Measurements from ENCODE around the gene BTBD19.
"Not testable (repeated sequence)": the region's sequence is repeated elsewhere in the genome, so short reads cannot be mapped to it uniquely, and the experiment has no call there.

Gene BTBD19

DNA sequence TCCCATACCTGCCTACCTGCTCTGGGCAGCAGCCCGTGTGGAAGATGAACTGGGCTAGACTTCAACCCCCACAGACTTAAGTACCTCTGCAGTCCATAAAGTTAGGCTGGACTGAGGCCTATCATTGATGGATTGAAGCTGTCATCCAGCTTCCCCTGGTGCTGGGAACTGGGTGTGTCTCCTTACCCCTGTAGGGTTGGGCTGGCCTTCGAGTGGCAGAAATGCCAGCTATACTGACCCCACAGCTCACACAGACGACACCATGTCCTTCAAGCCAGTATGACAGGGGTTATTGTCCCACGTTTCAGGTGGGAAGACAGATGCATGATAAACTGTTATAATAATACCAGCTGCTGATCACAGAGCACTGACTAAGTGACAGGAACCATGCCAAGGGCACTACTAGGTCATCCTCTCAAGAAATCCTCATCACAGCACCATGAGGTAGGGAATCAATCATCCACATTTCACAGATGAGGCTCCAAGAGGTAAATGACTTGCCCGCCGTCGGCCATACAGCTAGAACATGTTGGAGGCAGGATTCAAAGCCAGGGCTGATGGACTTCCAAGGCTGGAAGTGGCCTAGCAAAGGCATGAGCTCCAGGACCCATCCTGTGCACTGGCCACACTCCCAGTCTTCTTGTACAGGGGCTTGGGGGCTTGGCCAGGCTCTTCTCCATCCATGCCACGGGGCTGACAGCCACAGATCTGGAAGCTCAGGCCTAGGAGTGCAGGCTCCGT, 20.0 kb upstream of the BTBD19 start, which contains the start of gene BEST4:
Gene BEST4, minus strand, starts transcription at position 51 of the 741 bp plus-strand sequence. CDS start 465 bp downstream, outside the sequence.
- no peak for DNase-seq

DNA sequence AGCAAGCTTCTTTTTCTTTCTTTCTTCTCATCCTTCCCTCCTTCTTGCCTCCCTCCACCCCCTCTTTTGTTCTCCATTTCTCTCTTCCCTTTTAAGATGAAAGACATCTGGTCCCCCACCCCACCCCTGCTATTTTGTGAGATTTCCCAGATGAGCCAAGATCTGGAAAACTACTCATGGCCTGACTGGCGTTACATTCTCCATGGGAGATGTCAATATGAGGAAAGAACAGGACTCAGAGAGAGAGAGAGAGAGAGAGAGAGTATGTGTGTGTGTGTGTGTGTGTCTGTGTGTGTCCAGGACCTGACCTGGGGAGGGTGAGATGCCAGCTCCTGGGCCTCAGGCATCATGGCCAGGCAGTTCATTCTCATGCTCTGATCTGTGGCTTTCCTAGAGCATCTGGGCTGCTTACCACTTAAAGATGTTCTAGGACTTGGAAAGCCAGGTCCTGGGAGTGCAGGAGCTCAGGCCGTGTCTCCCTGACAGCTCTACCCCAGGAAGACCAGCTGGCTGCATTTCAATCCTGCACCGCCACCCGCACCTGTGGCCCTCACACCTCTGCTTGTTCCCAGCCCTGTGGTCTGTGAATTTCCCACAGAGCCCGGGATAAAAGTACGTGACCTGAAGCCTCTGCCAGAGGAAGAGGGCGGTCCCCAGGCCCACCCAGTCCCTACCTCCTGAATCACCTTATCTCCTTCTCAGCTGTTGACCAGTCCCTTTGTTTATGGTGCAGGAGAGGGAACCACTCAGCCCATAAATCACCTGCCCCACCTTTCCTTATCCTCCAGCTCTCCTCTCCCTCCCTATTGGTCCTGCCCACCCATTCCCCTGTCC, 17.1 kb upstream of the BTBD19 start:
- DNase-seq = no peak

DNA sequence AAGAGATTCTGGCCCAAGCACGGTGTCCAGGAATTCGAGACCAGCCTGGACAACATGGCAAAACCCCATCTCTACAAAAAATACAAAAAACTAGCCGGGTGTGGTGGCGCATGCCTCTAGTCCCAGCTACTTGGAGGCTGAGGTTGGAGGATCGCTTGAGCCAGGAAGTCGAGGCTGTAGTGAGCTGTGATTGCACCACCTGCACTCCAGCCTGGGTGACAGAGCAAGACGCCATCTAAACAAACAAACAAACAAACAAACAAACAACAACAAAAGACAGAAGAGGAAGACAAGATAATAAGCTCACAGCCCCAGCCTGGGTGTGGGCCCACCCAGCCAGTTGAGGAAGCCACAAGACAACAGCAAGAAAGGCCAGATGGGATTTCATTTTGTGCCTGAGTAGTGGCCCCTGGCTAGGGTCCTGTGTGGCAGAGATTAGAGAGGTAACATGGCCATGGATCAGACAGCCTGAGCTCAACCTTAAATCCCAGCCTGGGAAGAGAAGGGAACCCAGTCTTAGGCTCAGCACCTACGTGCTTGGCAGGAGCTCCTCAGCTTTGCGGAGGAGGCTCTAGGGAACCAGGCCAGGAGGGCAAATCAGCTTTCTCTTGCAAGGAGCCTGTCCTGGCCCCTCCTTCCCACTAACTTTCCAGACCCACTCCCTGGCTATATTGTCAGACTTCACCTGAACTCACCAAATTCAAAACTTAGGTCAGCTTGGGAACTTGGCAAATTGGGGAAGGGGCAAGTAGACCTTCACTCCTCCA, 15.4 kb upstream of the BTBD19 start:
- no peak for DNase-seq

DNA sequence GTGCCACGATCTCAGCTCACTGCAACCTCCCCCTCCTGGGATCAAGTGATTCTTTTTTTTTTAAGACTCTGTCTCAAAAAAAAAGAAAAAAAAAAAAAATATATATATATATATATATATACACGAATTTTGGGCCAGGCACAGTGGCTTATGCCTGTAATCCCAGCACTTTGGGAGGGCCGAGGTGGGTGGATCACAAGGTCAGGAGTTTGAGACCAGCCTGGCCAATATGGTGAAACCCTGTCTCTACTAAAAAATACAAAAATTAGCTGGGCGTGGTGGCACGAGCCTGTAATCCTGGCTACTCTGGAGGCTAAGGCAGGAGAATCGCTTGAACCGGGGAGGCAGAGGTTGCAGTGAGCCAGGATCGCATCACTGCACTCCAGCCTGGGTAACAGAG, 10.4 kb upstream of the BTBD19 start:
- DNase-seq = not testable (repeated sequence)

DNA sequence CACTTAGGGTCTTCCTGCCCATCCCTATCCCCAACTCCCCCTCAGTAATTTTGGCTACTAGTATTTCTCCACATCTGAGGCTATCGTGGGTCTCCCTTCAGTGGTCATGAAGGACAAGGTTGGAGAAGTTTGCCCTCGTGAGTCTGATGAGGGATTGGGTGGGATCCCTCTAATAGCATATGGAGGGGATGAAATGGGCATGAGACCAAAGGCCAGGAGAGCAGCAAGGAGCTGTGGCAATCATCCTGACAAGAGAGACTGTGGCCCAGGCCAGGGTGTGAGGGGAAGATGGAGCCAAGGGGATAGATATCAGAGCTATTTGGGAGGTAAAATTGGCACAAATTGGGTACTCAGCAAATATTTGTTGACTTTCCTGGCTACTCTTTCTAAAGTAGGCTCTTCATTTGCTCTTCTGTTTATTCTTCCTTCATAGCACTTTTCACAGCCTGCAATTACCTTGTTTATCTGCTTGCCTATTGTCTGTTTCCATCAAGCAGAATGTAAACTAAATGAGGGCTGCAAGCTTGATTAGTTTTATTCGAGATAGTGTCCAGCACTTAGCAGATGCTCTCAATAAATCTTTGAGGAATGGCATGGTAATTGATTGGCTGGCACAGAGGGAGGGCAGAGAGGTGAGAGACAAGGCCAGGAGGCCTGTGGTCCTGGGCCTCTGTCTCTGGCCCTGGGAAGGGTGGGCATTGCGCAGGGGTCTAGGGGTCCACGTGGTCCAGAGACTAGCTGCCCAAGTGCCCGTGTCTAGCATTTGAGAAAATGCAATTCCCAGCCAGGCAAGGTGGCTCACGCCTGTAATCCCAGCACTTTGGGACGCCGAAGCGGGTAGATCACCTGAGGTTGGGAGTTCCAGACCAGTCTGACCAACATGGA, 9.6 kb upstream of the BTBD19 start:
- DNase-seq = no peak

DNA sequence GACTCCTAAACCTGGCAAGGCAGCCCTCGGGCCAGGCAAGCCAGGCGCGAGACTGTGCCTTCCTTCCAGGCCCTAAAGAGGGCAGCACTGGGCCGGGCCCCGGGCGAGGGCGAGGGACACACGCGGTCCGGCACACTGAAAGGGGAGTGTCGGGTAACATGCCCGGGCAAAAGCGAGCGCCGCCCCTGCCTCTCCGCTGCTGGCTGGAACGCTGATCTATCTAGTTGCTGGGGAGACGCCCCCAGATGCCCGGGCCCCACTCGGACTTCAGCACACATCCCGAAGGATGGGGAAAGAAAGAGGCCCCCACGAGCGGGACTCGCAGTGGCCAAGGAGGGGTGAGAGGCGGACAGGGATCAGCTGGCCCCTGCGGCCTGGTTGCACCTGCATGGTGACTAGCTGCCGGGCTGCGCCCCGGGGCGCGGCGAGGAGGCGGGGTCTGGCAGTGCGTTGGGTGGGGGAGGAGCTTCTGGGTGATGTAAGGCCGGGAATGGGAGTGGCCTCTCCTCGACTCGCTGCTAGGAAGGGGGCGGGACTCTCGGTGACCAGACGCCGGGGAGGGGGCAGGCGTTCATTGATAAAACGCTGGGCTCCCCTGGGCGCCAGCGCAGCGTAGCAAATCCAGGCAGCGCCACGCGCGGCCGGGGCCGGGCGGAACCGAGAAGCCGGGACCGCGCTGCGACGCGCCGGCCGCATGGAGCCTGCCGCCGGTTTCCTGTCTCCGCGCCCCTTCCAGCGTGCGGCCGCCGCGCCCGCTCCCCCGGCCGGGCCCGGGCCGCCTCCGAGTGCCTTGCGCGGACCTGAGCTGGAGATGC, 8.3 kb upstream of the BTBD19 start, which contains the start of gene PLK3:
Gene PLK3, plus strand, starts transcription at position 608 of the 815 bp plus-strand sequence. Its CDS starts 87 bp downstream, at position 695.
- DNase-seq = peak; percentile 99

DNA sequence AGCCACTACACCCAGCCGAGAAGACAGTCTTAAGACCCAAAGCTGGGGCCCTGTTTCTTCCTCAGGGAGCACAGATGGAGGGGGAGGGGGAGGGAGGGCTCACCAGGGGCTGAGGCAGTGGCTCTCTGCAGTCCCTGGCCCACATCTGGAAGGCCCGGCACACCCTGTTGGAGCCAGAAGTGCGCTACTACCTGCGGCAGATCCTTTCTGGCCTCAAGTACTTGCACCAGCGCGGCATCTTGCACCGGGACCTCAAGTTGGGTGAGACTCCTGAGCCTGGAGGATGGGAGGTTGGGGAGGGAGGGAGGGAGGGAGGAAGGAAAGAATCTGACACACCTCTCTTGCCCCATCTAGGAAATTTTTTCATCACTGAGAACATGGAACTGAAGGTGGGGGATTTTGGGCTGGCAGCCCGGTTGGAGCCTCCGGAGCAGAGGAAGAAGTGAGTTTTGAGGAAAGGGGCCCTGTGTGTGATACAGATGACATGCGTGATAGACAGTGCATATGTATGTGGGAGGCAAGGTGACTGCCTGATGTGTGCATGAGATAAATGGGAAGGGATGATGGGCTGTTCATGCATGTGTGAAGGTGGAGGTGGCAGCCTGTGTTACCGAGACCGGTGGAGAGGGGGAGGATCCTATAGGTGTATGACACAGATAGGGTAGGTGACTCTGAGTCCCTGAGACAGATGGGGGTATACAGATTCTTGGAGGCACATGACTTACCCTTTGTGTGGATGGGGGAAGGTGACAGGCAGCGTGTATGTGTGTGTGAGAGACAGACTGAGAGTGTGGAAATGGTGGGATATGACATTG, 6.6 kb upstream of the BTBD19 start:
- DNase-seq = peak; percentile 56

DNA sequence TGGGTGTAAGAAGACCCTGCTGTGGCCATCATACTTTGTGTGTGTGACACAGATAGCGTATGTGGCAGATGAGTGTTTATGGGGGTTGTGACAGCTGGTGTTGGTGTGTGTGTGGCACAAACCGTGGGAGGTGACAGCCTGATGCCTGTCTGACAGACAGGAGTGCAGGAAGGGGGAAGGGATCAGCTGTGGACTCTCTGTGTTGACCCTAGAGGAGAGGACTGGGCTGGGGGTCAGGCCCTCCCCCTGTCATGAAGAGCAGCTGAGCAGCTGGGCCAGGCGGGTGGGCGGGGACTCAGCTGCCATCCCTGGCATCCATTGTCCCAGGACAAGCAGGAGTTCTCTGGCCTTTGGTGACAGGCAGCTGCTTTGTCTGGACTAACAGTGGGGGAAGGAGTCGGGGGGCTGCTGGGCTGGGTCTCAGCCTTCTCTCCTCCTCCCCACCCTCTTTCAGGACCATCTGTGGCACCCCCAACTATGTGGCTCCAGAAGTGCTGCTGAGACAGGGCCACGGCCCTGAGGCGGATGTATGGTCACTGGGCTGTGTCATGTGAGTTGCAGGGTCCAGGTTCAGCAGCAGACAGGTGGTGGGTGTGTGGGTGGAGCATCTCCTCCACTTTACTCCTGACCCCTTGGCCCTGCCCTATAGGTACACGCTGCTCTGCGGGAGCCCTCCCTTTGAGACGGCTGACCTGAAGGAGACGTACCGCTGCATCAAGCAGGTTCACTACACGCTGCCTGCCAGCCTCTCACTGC, 5.8 kb upstream of the BTBD19 start:
- DNase-seq = no peak

DNA sequence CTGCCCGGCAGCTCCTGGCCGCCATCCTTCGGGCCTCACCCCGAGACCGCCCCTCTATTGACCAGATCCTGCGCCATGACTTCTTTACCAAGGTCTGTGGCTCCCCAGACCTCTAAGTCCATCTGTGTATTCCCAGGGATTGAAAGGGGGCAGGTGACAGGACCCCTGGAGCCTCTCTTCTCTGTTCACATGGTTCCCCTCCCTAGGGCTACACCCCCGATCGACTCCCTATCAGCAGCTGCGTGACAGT, 5.3 kb upstream of the BTBD19 start:
- no peak for DNase-seq

DNA sequence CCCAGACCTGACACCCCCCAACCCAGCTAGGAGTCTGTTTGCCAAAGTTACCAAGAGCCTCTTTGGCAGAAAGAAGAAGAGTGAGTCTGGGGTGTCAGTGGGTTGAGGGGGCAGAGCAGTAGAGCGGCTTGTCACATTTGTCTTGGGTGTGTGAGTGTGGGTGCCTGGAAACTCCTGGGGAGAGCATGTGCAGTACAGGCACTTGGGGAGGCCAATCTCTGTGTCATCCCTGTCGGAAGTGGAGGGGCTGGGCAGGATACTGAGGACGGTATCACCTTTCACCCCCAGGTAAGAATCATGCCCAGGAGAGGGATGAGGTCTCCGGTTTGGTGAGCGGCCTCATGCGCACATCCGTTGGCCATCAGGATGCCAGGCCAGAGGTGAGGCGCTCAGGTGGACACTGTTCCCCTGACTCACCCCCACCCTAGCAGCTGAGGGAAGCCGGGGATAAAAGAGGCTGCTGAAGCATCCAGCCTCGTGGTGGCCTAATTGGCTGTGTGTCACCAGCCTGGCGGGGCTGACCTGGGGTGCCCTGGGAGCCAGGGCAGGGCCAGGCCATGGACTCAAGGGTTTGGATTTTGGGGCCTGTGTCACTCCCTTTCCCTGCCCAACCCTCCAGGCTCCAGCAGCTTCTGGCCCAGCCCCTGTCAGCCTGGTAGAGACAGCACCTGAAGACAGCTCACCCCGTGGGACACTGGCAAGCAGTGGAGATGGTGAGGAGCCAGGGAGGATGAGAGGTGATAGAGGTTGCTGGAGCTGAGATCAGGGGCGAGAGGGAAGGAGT, 4.8 kb upstream of the BTBD19 start:
- DNase-seq = peak; percentile 33

DNA sequence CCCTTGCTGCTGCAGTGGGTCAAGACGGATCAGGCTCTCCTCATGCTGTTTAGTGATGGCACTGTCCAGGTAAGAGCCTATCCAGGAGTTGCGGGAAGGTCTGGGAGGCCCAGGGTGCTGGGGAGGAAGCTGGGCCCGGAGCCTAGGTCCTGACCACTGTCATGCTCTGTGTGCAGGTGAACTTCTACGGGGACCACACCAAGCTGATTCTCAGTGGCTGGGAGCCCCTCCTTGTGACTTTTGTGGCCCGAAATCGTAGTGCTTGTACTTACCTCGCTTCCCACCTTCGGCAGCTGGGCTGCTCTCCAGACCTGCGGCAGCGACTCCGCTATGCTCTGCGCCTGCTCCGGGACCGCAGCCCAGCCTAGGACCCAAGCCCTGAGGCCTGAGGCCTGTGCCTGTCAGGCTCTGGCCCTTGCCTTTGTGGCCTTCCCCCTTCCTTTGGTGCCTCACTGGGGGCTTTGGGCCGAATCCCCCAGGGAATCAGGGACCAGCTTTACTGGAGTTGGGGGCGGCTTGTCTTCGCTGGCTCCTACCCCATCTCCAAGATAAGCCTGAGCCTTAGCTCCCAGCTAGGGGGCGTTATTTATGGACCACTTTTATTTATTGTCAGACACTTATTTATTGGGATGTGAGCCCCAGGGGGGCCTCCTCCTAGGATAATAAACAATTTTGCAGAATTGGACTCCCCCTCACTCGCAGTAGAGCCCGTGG, 2.9 kb upstream of the BTBD19 start:
- peak; percentile 27 for DNase-seq

DNA sequence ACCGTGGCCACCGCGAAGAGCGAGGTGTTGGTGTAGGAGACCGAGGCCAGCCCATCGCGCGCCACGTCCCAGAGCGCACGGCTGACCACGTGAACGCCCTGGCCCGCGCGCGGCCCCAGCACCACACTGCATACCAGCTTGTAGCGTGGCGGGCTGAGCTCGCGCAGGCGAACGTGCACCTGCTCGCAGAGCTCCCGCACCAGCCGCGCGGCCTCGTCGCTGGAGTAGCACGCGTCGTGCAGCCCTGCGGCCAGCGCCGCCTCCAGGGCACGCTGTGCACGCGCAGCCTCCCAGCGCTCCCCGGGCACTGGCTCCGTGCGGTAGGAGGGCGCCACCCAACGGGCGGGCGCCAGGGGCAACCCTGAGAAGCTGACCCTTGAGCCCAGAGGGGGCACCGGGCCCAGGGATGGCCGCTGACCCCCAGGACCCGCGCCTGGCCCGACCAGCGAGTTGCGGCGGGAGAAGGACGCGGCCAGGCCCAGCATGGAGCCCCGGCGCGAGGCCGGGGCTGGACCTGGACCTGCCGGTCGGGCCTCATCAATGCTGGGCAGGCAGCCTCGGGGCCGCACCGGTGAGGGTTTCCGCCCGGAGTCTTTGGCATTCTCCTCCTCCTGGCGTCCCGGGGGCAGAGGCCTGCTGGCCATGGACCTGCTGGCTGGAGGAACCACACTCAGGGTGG, 2.2 kb upstream of the BTBD19 start:
- DNase-seq = peak; percentile 40

DNA sequence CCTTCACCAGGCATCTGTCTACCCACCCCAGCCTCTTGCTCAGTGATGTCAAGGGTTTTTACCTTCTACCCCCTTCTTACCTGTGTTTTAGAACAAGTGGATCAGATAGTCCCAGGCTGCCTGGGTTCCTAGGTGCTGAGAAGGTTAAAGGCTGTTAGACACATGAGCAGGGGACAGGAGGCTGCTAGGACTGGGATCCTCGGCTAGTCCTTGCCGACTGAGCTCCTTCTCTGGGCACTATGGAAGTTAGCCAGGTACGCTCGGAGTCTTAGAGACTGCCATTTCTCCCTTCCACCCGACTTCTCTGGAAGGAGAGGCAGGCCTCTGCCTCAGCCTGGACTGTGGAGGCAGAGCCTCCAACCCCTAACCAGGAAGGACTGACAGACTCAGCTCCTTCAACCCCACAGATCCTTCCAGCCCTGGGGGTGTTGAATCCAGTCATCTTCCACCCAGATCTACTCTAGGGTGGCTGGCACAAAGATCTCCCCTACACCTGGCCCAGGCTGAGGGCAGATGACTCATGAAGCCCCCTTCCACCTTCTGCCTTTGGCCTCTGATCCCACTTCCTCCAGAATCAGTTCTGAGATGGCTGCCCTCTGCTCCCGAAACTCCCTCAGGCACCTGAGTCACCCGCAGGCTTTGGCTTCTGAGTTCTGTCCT, 1.5 kb upstream of the BTBD19 start, which contains the start of gene DYNLT4:
Gene DYNLT4, minus strand, starts transcription at position 648 of the 660 bp plus-strand sequence. CDS start 683 bp downstream, outside the sequence.
- peak; percentile 39 for DNase-seq

DNA sequence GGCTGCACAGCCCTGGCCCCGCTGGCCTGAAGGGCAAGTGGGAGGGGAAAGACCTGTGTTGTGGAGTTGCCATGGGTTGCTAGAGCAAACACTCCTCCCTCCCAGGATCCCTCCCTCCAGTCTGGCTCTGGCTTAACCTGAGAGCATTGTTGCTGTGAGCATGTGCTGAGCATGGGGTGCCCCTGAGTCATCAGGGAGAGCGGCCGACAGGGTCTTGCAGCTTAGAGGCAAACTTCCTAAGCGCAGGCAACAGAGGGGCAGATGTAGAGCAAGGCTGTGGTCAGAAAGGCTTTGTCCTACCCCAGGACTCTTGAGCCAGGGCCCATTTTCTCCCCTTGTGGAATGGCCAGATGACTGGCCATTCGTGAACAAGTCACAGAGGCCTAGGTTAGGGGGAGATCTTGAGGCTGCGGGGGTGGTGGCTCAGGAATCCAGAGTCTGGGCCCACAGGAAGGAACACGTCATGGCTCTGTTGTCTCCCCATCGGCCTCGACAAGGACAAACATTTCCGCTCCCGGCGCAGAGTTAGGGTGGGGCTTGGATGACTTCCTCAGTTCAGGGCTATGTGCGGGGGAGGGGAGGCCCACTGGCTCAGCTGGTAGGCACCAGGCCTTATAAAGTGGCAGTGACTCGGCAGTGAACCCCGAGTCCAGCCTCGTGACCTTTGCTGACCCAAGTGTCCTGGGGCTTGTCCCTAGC, 810 bp upstream of the BTBD19 start:
- peak; percentile 94 for DNase-seq

DNA sequence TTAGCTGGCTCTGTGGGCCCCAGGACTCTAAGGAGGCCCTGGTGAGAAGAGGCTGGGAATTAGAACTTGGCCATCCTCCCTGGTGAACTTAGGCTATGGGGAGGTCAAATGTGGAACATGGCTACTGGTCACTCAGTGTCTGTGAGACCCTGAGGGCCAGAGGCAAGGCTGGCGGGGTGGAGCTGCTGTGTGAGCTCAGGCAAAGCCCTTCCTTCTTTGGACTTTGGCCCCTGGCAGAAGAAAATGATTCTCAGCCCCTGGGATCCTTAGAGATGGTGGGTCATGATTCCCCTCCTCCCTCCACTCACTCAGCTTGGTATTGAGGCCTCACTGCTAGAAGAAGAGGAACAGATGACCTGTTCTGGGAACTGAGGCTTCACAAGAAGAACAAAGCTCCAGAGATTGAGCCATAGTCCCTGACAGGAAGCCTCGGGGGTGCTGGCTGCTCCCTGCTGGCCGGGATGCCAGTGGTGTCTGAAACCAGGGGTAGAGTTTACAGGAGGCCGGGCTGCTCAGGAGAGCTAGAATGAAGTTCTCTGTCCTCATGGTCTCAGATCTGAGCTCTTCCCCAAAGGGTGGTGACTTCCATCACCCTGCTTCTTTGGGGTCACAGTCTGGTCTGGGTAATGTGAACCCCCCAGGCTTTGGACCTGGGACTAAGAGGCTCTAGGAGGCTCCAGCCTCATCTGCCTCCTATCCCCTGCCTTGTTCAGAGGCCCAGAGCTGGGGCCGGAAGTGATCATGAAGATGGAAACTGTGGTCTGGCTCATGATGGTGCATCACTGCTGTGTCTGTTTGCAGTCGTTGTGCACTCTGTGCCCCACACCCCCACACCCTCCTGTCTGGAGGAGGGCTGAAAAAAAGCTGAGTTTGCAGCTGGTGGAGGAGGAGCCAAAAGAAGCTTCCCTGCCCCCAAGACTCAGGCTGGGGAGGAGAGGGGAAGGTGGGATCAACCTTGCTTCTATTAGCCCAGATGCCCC, 905 bp downstream of the BTBD19 start:
- DNase-seq = peak; percentile 92
